Upper lobe of right lung (tissue), 1 donor: ENCODE data around the gene BCL11B. TPM values are rescaled to one million over a fixed set of nuclear protein-coding genes. Genes with fewer than 3 reads are reported as not detected.

ENCODE experiments used
- ATAC-seq: fragments of 200-7000 bp; cut with Tn5 transposase; one replicate; pipeline ENCODE4 v1.9.1; 2020; ENCODE audit warnings: mild to moderate bottlenecking, moderate library complexity
- DNase-seq: peaks from one replicate; pipeline ENCODE4 v3.0.0-alpha.2; 2020
- H3K27ac ChIP-seq: fragments of 200-600 bp; one replicate; pipeline ENCODE4 v1.8.0; 2022
- H3K27me3 ChIP-seq: fragments of 200-600 bp; one replicate; pipeline ENCODE4 v1.8.0; 2022; ENCODE audit warnings: mild to moderate bottlenecking
- H3K36me3 ChIP-seq: fragments of 200-600 bp; one replicate; pipeline ENCODE4 v1.8.0; 2022
- H3K4me1 ChIP-seq: fragments of 200-600 bp; one replicate; pipeline ENCODE4 v1.8.0; 2022
- H3K4me3 ChIP-seq: fragments of 200-600 bp; one replicate; pipeline ENCODE4 v1.8.0; 2022; ENCODE audit warnings: mild to moderate bottlenecking
- H3K9me3 ChIP-seq: fragments of 200-600 bp; one replicate; pipeline ENCODE4 v1.8.0; 2022
- CTCF ChIP-seq: fragments of 200-600 bp; IDR thresholded peaks from one replicate; pipeline ENCODE4 v1.8.0; 2022; ENCODE audit warnings: antibody characterized with exemption
- intact Hi-C: fragments of 100-400 bp; cut with DNase I; formaldehyde crosslinking; loops from one replicate; pipeline ENCODE4 v1.11.0; 2022
- total RNA-seq: library from RNA; stranded (reverse); fragmentation: NEBNext Ultra II Directional; extraction: Animal tissue kit (Norgen Biotek cat#: 25700); gene quantifications from one replicate; pipeline ENCODE4 v1.2.1, GENCODE V29; 2021
- donor health status: DM: no; HTN: yes; CAD: no; lungs with severe emphysema.

The BCL11B gene
- total RNA-seq, 1 donor from 2014 or later, result 2.4 TPM

GRCh38 chr14:99238216-99238615 lies 33.8 kb downstream of the BCL11B start:
- DNase-seq (no peak), ATAC-seq (no peak)
- Histone ChIP-seq H3K4me1 (no peaks in the 10 kb centered on the region), H3K4me3 (no peak overlapping the region), H3K27ac (no peak overlapping the region), H3K27me3 (peaks cover 29% of the 10 kb centered on the region), H3K9me3 (no peaks in the 10 kb centered on the region), H3K36me3 (no peaks in the 10 kb centered on the region)
- TF ChIP-seq CTCF, result no peak
- intact Hi-C loops, result no loop called here

DNA sequence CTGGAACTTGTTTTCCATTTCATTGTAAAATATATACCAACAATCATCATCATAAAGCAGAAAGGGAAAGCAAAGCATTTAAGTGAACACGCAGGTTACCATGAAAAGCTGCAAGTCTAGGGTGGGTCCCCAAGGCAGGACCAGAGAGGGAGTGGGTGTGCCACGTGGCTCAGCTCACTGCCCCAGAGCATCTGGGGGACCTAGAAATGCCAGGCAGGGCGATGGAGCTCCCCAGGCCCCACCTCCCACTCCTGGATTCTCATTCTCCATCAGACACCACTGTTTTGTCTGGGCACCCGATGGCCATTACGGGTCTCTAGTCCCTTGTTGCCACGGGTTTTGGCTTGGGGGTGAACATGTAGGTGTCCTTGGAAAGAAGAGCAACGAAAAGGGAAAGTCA lies 34.7 kb downstream of the BCL11B start:
- H3K36me3 ChIP-seq, result no peaks in the 10 kb centered on the region
- H3K9me3 ChIP-seq, result no peaks in the 10 kb centered on the region
- no peak for TF ChIP-seq CTCF
- ATAC-seq (no peak), DNase-seq (no peak)
- no peak overlapping the region for H3K27ac ChIP-seq
- intact Hi-C loops, result no loop called here
- H3K4me3 ChIP-seq, result no peak overlapping the region
- H3K27me3 ChIP-seq, result peaks cover 23% of the 10 kb centered on the region
- H3K4me1 ChIP-seq, result no peaks in the 10 kb centered on the region

DNA sequence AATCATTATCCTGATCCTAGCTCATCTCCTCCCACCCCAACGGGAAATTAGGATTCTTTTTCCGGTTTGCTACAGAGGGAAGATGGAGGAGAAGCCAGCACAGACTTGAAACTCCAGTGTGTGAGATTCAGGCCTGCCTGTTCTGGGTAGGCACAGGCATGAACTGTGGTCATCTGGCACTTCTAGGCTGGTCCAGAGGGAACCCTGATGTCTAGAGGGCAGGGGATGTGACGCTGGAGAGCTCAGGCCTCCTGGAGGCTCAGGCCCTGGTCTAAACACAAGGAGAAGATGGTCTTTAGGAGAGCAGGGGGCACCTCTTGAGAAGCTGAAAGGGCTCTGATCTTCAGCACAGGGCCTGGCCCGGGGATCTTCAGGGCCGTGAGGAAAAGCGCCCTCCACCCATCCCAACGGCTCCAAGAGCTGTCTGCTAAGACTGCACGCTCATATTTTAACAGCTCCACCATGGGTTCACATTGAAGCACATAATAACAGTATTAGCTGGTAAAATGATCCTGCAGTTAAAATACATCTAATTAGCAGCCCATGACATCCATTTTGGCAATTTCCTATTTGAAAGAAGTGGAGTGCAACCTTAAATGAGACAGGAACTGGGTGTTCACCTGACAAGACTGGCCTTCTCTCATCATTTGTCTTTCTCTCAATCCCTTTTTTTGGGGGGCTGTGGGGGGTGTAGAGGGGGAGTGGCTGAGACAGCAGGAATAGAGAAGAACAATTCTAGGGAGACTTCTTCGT lies 35.4 kb downstream of the BCL11B start:
- intact Hi-C loops, result no loop called here
- TF ChIP-seq CTCF, result no peak
- Histone ChIP-seq H3K9me3 (no peaks in the 10 kb centered on the region), H3K27ac (no peak overlapping the region), H3K4me1 (no peaks in the 10 kb centered on the region), H3K4me3 (no peak overlapping the region), H3K36me3 (no peaks in the 10 kb centered on the region), H3K27me3 (peaks cover 24% of the 10 kb centered on the region)
- DNase-seq (no peak), ATAC-seq (no peak)

GRCh38 chr14:99235582-99236320 lies 36.2 kb downstream of the BCL11B start:
- intact Hi-C loops, result no loop called here
- no peaks in the 10 kb centered on the region for H3K4me1 ChIP-seq
- H3K27ac ChIP-seq, result no peak overlapping the region
- H3K36me3 ChIP-seq, result no peaks in the 10 kb centered on the region
- peaks cover 32% of the 10 kb centered on the region for H3K27me3 ChIP-seq
- no peak for TF ChIP-seq CTCF
- no peak for ATAC-seq
- DNase-seq, result no peak
- no peaks in the 10 kb centered on the region for H3K9me3 ChIP-seq
- no peak overlapping the region for H3K4me3 ChIP-seq

GRCh38 chr14:99234961-99235571 lies 36.9 kb downstream of the BCL11B start:
- Histone ChIP-seq H3K27me3 (peaks cover 32% of the 10 kb centered on the region), H3K4me1 (no peaks in the 10 kb centered on the region), H3K4me3 (no peak overlapping the region), H3K36me3 (no peaks in the 10 kb centered on the region), H3K9me3 (no peaks in the 10 kb centered on the region), H3K27ac (no peak overlapping the region)
- no peak for TF ChIP-seq CTCF
- intact Hi-C loops, result no loop called here
- DNase-seq (no peak), ATAC-seq (no peak)
